HEK293T (cell line): Measurements from ENCODE around the gene LCP1.

Experiments
- FOXK2 ChIP-seq: fragments of 450-650 bp; IDR thresholded peaks from 2 replicates; pipeline ENCODE4 v1.6.1; 2016; ENCODE audit warnings: mild to moderate bottlenecking
- SUZ12 ChIP-seq: fragments of 450-650 bp; IDR thresholded peaks from 2 replicates; pipeline ENCODE4 v1.6.1; 2016; ENCODE audit warnings: mild to moderate bottlenecking
- TARDBP ChIP-seq: fragments of 450-650 bp; IDR thresholded peaks from 2 replicates; pipeline ENCODE4 v1.6.1; 2016
- ZNF384 ChIP-seq: fragments of 450-650 bp; IDR thresholded peaks from 2 replicates; pipeline ENCODE4 v1.6.1; 2016
- TF ChIP-seq, protein P1 (sequence below): fragments of 450-650 bp; IDR thresholded peaks from 2 replicates; pipeline ENCODE4 v1.6.1; 2016

GRCh38 chr13:46121033-46121432 is 60.9 kb downstream of the LCP1 start:
- TF ChIP-seq SUZ12 (no peak), TARDBP (no peak), ZNF384 (no peak), FOXK2 (no peak)
- TF ChIP-seq, protein P1, sequence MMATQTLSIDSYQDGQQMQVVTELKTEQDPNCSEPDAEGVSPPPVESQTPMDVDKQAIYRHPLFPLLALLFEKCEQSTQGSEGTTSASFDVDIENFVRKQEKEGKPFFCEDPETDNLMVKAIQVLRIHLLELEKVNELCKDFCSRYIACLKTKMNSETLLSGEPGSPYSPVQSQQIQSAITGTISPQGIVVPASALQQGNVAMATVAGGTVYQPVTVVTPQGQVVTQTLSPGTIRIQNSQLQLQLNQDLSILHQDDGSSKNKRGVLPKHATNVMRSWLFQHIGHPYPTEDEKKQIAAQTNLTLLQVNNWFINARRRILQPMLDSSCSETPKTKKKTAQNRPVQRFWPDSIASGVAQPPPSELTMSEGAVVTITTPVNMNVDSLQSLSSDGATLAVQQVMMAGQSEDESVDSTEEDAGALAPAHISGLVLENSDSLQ, result no peak
